K562 (cell line): ENCODE data around the gene ARSJ.

Experiments
- CTCF ChIP-seq, 3 experiments: IDR thresholded peaks in 2 of 3; conservative IDR thresholded peaks in 1 of 3; 2 replicates each; pipeline ENCODE4 v1.5.1; 2011 to 2012; ENCODE audit warnings: low read length in 3 of 3, mild to moderate bottlenecking in 3 of 3, control low read depth in 2 of 3, improper control_type of control experiment in 1 of 3, inconsistent platforms in 1 of 3, low read depth in 1 of 3, mixed read lengths in 1 of 3, moderate library complexity in 1 of 3; ENCODE audit not compliant: insufficient read depth in 2 of 3
- E2F1 ChIP-seq: sonication (generic); formaldehyde crosslinking; IDR thresholded peaks from 2 replicates; pipeline ENCODE4 v1.8.1; 2023; ENCODE audit warnings: mild to moderate bottlenecking, missing genetic modification reagents, moderate library complexity
- MAFK ChIP-seq: IDR thresholded peaks from 2 replicates; pipeline ENCODE4 v1.6.1; 2011; ENCODE audit warnings: low read length, improper control_type of control experiment
- NFE2L1 ChIP-seq: fragments of 450-650 bp; IDR thresholded peaks from 2 replicates; pipeline ENCODE4 v1.6.1; 2016; ENCODE audit warnings: missing genetic modification characterization, low read depth, mild to moderate bottlenecking, missing compliant biosample characterization, moderate library complexity, borderline replicate concordance
- POLR2AphosphoS5 ChIP-seq: IDR thresholded peaks from 2 replicates; pipeline ENCODE4 v1.6.1; 2011; ENCODE audit warnings: mild to moderate bottlenecking, low read depth, low read length, moderate library complexity; ENCODE audit not compliant: control insufficient read depth, insufficient read depth
- PYGO2 ChIP-seq: fragments of 450-650 bp; IDR thresholded peaks from 2 replicates; pipeline ENCODE4 v1.6.1; 2016; ENCODE audit warnings: mild to moderate bottlenecking, missing genetic modification characterization, moderate library complexity, missing compliant biosample characterization
- RFX5 ChIP-seq: IDR thresholded peaks from 2 replicates; pipeline ENCODE4 v1.6.1; 2011; ENCODE audit warnings: low read depth, mild to moderate bottlenecking, improper control_type of control experiment, low read length
- TAL1 ChIP-seq: fragments of 450-650 bp; IDR thresholded peaks from 2 replicates; pipeline ENCODE4 v1.6.1; 2016; ENCODE audit warnings: mild to moderate bottlenecking
- TCF7L2 ChIP-seq: fragments of 150-350 bp; IDR thresholded peaks from 2 replicates; pipeline ENCODE4 v1.6.1; 2016; ENCODE audit warnings: low read depth, mild to moderate bottlenecking, low read length, moderate library complexity

GRCh38 chr4:113976741-113977525 is 2.5 kb downstream of the ARSJ start:
- TF ChIP-seq PYGO2 (tag) = no peak
- TF ChIP-seq TAL1 = no peak
- no peak for TF ChIP-seq CTCF (IDR thresholded peaks at IDR 0.05 in 2 of 3, conservative IDR thresholded peaks at IDR 0.05 in 1 of 3; ENCODE audit: insufficient read depth in 2 of 3, low read depth in 1 of 3, low read length in 3 of 3)
- TF ChIP-seq NFE2L1 (tag) = no peak
- TF ChIP-seq RFX5 = no peak
- TF ChIP-seq TCF7L2 = no peak
- no peak for TF ChIP-seq E2F1 (CRISPR knock-in tag)
- TF ChIP-seq MAFK = no peak
- no peak for TF ChIP-seq POLR2AphosphoS5
